ENCODE data around the gene DMWD. TPM values are rescaled to one million over a fixed set of nuclear protein-coding genes. Genes with fewer than 3 reads are reported as not detected.

Gene DMWD
- total RNA-seq, 1 donor from 2014 or later, result 77.3 TPM

DNA sequence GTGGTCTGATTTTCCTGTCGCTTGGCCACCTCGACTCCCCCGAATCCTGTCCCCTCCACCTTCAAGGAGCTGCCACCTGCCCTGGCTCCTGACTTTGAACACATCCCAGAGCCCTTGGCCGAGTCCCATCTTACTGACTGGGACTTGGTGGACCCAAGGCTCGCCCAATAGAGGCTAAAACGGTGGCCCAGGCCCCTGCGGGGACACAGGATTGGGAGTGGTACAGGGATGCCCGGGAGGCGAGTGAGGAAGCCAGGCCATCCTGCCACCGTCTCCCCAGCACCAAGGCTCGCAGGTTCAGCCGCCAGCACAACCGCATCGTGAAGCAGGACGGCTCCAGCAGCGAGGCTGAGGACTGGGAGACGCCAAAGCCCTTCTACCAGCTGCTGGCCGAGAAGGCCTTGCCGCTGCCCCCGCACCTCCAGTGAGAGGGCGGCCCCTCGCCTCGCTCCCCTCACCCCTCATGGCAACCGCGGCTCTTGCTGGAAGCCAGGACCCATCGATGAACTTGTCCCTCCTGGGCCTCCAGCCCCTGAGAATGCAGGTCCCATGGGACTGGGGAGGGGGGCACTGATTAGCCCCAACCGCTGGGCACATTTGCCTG is 28.9 kb downstream of the DMWD start:
- Mint-ChIP-seq H3K9me3 (no peaks in the 10 kb centered on the region), H3K27me3 (peaks cover 6% of the 10 kb centered on the region), H3K27ac (no peak overlapping the region), H3K4me1 (peaks cover 3% of the 10 kb centered on the region), H3K4me3 (no peak overlapping the region), H3K36me3 (ENCODE audit: low read depth) (no peaks in the 10 kb centered on the region)
- intact Hi-C loops (cut with micrococcal nuclease), result no loop called here
- ChIA-PET CTCF (no interaction called here), POLR2A (no interaction called here)
- DNase-seq (no peak), ATAC-seq (ENCODE audit: low read depth) (no peak)
- TF ChIP-seq, protein P1, sequence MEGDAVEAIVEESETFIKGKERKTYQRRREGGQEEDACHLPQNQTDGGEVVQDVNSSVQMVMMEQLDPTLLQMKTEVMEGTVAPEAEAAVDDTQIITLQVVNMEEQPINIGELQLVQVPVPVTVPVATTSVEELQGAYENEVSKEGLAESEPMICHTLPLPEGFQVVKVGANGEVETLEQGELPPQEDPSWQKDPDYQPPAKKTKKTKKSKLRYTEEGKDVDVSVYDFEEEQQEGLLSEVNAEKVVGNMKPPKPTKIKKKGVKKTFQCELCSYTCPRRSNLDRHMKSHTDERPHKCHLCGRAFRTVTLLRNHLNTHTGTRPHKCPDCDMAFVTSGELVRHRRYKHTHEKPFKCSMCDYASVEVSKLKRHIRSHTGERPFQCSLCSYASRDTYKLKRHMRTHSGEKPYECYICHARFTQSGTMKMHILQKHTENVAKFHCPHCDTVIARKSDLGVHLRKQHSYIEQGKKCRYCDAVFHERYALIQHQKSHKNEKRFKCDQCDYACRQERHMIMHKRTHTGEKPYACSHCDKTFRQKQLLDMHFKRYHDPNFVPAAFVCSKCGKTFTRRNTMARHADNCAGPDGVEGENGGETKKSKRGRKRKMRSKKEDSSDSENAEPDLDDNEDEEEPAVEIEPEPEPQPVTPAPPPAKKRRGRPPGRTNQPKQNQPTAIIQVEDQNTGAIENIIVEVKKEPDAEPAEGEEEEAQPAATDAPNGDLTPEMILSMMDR (IDR thresholded peaks at IDR 0.05), result no peak

DNA sequence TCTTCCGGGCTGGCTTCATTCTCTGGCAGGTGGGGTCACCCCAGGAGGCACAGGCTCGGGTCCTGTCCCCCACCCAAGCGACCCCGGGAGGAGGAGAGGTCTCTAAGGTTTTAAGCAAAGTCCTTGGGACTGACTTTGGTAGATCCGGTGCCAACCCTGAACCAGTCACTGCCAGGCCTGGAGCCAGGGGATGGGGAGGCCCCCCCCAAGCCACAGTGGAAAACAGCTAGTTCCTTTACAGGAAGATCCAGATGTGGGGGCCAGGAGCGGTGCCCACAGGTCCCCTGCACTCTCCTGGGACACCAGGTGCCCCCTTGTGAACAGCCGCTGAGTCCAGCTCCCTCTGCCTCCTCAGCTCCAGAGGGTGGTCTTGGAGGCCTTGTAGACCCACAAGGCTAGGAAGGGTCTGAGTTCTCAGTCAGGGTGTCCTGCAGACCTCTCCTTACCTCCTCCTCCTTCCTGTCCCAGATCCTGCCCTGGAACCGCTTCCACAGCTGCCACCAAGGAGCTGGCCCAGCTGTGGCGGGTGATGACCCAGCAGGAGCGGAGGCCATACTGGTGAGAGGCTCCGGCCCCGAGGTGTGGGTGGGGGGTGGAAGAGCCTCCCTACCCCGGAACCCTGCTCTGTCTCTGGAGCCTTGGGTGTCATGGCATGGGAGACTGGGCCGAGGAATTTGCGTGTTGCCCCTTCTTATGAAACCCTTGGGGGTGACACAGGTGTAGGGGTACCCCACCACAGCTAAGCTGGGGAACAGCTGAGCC is 29.6 kb downstream of the DMWD start:
- H3K27ac Mint-ChIP-seq, result no peak overlapping the region
- intact Hi-C loops (cut with micrococcal nuclease), result no loop called here
- peaks cover 2% of the 10 kb centered on the region for H3K4me1 Mint-ChIP-seq
- ChIA-PET CTCF (no interaction called here), POLR2A (no interaction called here)
- no peak for ATAC-seq (ENCODE audit: low read depth)
- TF ChIP-seq, protein P1 (IDR thresholded peaks at IDR 0.05), result no peak
- no peaks in the 10 kb centered on the region for H3K9me3 Mint-ChIP-seq
- no peak overlapping the region for H3K4me3 Mint-ChIP-seq
- no peaks in the 10 kb centered on the region for H3K36me3 Mint-ChIP-seq (ENCODE audit: low read depth)
- H3K27me3 Mint-ChIP-seq, result peaks cover 6% of the 10 kb centered on the region
- DNase-seq, result no peak

DNA sequence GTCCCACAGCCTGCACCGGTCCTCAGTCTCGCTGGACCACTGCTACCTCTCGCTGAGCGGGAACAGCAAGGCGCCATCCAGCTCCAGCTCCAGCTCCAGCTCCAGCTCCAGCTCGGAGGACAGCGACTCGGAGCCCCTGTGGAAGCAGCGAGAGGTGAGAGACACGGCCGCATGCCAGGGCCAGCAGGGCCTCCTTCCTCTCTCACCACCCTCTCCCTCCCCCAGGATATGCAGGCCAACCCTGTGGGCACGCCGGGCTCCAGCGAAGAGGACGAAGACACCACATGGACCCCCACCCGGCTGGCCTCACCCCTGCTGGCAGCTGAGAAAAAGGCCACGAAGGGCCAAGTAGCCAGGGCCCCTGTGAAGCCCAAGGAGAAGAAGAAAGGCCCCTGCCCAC is 30.9 kb downstream of the DMWD start:
- Mint-ChIP-seq H3K4me1 (no peaks in the 10 kb centered on the region), H3K4me3 (no peak overlapping the region), H3K27me3 (peaks cover 6% of the 10 kb centered on the region), H3K9me3 (no peaks in the 10 kb centered on the region), H3K27ac (no peak overlapping the region), H3K36me3 (ENCODE audit: low read depth) (no peaks in the 10 kb centered on the region)
- ChIA-PET CTCF (no interaction called here), POLR2A (no interaction called here)
- no peak for DNase-seq
- TF ChIP-seq, protein P1 (IDR thresholded peaks at IDR 0.05), result no peak
- no peak for ATAC-seq (ENCODE audit: low read depth)
- intact Hi-C loops (cut with micrococcal nuclease), result no loop called here

DNA sequence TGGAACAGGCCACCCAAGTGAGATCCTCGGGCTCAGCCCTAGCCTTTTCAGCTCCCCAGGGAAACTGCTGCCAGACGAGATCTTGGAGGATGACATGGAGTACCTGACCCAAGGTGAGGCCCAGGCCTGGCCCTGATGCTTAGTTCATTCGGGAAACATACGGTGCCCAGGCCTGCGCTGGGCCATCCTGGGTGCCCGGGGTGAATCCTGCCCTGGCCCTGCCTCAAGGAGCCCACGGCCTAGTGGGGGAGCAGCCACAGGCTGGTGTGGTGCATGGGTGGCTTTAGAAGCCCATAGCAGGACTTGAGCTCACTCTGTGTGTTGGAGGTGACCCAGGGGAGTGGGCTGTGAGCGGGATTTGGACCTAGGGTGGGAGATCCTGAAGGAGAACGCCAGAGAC is 33.7 kb downstream of the DMWD start:
- ATAC-seq (ENCODE audit: low read depth) (no peak), DNase-seq (no peak)
- Mint-ChIP-seq H3K4me3 (no peak overlapping the region), H3K4me1 (no peaks in the 10 kb centered on the region), H3K9me3 (no peaks in the 10 kb centered on the region), H3K27me3 (peaks cover 3% of the 10 kb centered on the region), H3K36me3 (ENCODE audit: low read depth) (no peaks in the 10 kb centered on the region), H3K27ac (no peak overlapping the region)
- ChIA-PET CTCF (interaction anchor here (1.3 kb wide), 1 partner anchor 11 kb away, joined by 3 read pairs; the partner anchor contains the start of gene SIX5), POLR2A (no interaction called here)
- TF ChIP-seq, protein P1 (IDR thresholded peaks at IDR 0.05), result no peak
- intact Hi-C loops (cut with micrococcal nuclease), result no loop called here

DNA sequence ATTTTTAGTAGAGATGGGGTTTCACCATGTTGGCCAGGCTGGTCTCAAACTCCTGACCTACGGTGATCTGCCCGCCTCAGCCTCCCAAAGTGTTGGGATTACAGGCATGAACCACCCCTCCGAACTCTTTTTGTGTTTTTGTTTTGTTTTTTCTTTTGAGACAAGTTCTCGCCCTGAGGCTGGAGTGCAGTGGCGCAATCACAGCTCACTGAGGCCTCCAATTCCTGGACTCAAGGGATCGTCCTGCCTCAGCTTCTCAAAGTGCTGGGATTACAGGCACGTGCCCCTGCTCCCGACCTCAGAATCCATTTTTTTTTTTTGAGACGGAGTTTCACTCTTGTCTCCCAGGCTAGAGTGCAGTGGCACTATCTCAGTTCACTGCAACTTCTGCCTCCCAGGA is 35.0 kb downstream of the DMWD start:
- Mint-ChIP-seq H3K4me3 (no peak overlapping the region), H3K27ac (no peak overlapping the region), H3K4me1 (no peaks in the 10 kb centered on the region), H3K36me3 (ENCODE audit: low read depth) (no peaks in the 10 kb centered on the region), H3K27me3 (peaks cover 4% of the 10 kb centered on the region), H3K9me3 (no peaks in the 10 kb centered on the region)
- ATAC-seq (ENCODE audit: low read depth) (no peak), DNase-seq (no peak)
- intact Hi-C loops (cut with micrococcal nuclease), result no loop called here
- CTCF ChIA-PET, result interaction anchor here (0.7 to 1.3 kb wide), 3 partner anchors 12 to 44 kb away, joined by 3 to 5 read pairs (median 3); partner anchors contain the start of gene SIX5
- TF ChIP-seq, protein P1 (IDR thresholded peaks at IDR 0.05), result no peak
- POLR2A ChIA-PET, result no interaction called here

Measured in activated B cell treated with CpG ODN at 0.5 μM for 24 hours (primary cell).